ENCODE results near the gene FANCC.

GRCh38 chr9:95086564-95086955 is 230.9 kb downstream of the FANCC start:
- TF ChIP-seq CTCF (IDR thresholded peaks at IDR 0.05) (no peak), POLR2A (IDR thresholded peaks at IDR 0.05) (no peak)
